Vagina (tissue), 2 donors: ENCODE data around the gene MKI67. TPM values are rescaled to one million over a fixed set of nuclear protein-coding genes. Genes with fewer than 3 reads are reported as not detected.

ENCODE experiments used
- DNase-seq, 2 donors: peaks; one replicate each; pipeline ENCODE4 v3.0.0-alpha.2; 2017; ENCODE audit errors: extremely low spot score in 2 of 2
- H3K27ac ChIP-seq: fragments of 200-600 bp; sonication (generic); one replicate; pipeline ENCODE4 v1.5.1; 2019
- H3K27me3 ChIP-seq: fragments of 200-600 bp; sonication (generic); one replicate; pipeline ENCODE4 v1.5.1; 2019
- H3K36me3 ChIP-seq, 2 donors: fragments of 200-600 bp; sonication (generic); one replicate each; pipeline ENCODE4 v1.5.1; 2017 to 2019
- H3K4me1 ChIP-seq: fragments of 200-600 bp; sonication (generic); one replicate; pipeline ENCODE4 v1.5.1; 2019
- H3K4me3 ChIP-seq, 2 donors: fragments of 200-600 bp; sonication (generic); 1 replicate in 1 of 2; 2 replicates in 1 of 2; pipeline ENCODE4 v1.5.1; 2016 to 2019
- H3K9me3 ChIP-seq: fragments of 200-600 bp; sonication (generic); one replicate; pipeline ENCODE4 v1.5.1; 2019
- POLR2A ChIP-seq, 2 donors: fragments of 450-650 bp; IDR thresholded peaks; one replicate each; pipeline ENCODE4 v1.6.1; 2017; ENCODE audit warnings: antibody characterized with exemption in 2 of 2, mild to moderate bottlenecking in 2 of 2, moderate library complexity in 2 of 2
- POLR2AphosphoS5 ChIP-seq, 2 donors: sonication (generic); formaldehyde crosslinking; IDR thresholded peaks; one replicate each; pipeline ENCODE4 v1.9.0; 2017; ENCODE audit warnings: antibody characterized with exemption in 2 of 2, mild to moderate bottlenecking in 2 of 2, low read depth in 1 of 2; ENCODE audit not compliant: insufficient read depth in 1 of 2
- intact Hi-C: fragments of 100-400 bp; cut with DNase I; formaldehyde crosslinking; loops from one replicate; pipeline ENCODE4 v1.15.1; 2023
- total RNA-seq: library from RNA; depleted of rRNA; stranded (reverse); fragments of >200 nt; gene quantifications from one replicate; pipeline ENCODE4 v1.2.3, GENCODE V29; 2016
- TF ChIP-seq, protein P1 (sequence below), 3 experiments: fragments of 450-650 bp in 2 of 3; fragments of 200-600 bp in 1 of 3; sonication (generic) in 1 of 3; IDR thresholded peaks; one replicate each; pipeline ENCODE4 v1.5.1; 2017 to 2019; ENCODE audit warnings: antibody characterized with exemption in 3 of 3, mild to moderate bottlenecking in 2 of 3, moderate library complexity in 2 of 3

The MKI67 gene
- total RNA-seq, 1 donor from 2014 or later, result 11.5 TPM

DNA sequence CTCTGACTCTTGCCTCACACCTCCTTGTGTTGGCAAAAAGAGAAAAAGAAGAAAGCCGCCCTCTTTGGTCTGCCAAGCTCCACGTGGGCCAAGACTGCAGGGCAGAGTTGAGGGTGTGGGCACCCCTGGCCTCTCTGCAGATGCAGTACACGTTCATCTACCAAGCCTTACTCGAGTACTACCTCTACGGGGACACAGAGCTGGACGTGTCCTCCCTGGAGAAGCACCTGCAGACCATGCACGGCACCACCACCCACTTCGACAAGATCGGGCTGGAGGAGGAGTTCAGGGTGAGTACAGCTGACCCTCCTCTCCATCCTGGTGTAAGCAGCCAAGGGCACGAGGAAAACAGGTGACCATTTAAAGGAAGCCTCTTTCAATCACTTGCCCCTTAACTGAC is 56.1 kb downstream of the MKI67 start:
- intact Hi-C loops, result no loop called here
- H3K9me3 ChIP-seq, result no peaks in the 10 kb centered on the region
- no peaks in the 10 kb centered on the region for H3K27me3 ChIP-seq
- H3K4me1 ChIP-seq, result peaks cover 7% of the 10 kb centered on the region
- peaks cover 0 to 3% of the 10 kb centered on the region in 2 donors for H3K36me3 ChIP-seq
- TF ChIP-seq POLR2AphosphoS5 (IDR thresholded peaks at IDR 0.05; ENCODE audit: insufficient read depth in 1 of 2, low read depth in 1 of 2) (no peak), POLR2A (IDR thresholded peaks at IDR 0.05) (no peak)
- TF ChIP-seq, protein P1, sequence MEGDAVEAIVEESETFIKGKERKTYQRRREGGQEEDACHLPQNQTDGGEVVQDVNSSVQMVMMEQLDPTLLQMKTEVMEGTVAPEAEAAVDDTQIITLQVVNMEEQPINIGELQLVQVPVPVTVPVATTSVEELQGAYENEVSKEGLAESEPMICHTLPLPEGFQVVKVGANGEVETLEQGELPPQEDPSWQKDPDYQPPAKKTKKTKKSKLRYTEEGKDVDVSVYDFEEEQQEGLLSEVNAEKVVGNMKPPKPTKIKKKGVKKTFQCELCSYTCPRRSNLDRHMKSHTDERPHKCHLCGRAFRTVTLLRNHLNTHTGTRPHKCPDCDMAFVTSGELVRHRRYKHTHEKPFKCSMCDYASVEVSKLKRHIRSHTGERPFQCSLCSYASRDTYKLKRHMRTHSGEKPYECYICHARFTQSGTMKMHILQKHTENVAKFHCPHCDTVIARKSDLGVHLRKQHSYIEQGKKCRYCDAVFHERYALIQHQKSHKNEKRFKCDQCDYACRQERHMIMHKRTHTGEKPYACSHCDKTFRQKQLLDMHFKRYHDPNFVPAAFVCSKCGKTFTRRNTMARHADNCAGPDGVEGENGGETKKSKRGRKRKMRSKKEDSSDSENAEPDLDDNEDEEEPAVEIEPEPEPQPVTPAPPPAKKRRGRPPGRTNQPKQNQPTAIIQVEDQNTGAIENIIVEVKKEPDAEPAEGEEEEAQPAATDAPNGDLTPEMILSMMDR (IDR thresholded peaks at IDR 0.05), result no peak
- no peak overlapping the region for H3K27ac ChIP-seq
- no peak for DNase-seq
- no peak overlapping the region for H3K4me3 ChIP-seq

GRCh38 chr10:128069351-128070051 is 56.7 kb downstream of the MKI67 start:
- Histone ChIP-seq H3K4me1 (peaks cover 14% of the 10 kb centered on the region), H3K36me3 (peaks cover 0 to 3% of the 10 kb centered on the region in 2 donors), H3K27me3 (no peaks in the 10 kb centered on the region), H3K27ac (no peak overlapping the region), H3K9me3 (no peaks in the 10 kb centered on the region), H3K4me3 (no peak overlapping the region)
- TF ChIP-seq POLR2A (IDR thresholded peaks at IDR 0.05) (no peak), POLR2AphosphoS5 (IDR thresholded peaks at IDR 0.05; ENCODE audit: insufficient read depth in 1 of 2, low read depth in 1 of 2) (peak in 1 of 2 donors; percentile 15)
- TF ChIP-seq, protein P1 (IDR thresholded peaks at IDR 0.05), result peak; percentile 55 to 87 (median 81)
- no peak for DNase-seq
- intact Hi-C loops, result no loop called here

DNA sequence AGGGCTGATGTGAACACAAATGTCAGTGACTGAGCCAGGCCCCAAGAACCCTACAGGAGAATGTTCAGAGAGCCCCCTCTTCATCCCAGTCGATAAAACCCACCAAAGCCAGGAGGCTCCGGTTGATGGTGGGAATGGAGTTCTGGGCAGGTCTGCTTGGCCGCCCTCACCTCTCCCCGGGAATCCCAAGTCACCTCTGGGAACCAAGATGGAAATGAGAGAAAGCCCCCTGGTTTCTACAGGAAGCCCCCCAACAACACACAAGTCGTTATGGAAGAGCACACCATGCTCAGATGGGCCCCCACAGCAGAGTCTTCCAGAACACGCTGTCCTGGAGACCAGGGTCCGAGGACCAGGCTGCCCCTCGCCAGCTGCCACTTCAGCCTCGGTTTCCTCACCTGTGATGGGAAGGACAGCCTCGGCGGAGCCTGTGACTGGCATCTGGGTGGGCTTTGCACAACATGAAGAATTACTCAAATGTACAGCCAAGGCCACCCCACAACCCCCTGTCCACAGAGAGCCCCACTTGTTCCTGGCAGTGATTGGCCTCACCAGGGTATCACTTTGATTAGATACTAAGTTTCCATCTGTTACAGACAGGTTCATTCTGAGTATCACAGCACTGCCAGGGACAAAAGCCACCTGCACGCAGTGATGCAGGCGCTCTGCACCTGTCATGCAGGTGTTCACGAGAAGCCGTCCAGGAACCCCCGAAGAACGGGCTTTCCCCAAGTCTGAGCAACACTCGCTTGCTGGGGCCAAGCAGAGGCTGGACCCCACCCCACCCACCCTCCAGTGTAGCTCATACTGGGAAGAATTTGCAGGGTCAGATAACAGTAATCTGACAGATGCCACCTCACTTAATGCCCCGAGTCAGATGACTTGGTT is 57.6 kb downstream of the MKI67 start:
- intact Hi-C loops, result no loop called here
- Histone ChIP-seq H3K27me3 (no peaks in the 10 kb centered on the region), H3K9me3 (no peaks in the 10 kb centered on the region), H3K27ac (no peak overlapping the region), H3K4me3 (no peak overlapping the region), H3K4me1 (peaks cover 22% of the 10 kb centered on the region), H3K36me3 (peaks cover 0 to 3% of the 10 kb centered on the region in 2 donors)
- TF ChIP-seq, protein P1 (IDR thresholded peaks at IDR 0.05), result no peak
- TF ChIP-seq POLR2A (IDR thresholded peaks at IDR 0.05), result no peak
- TF ChIP-seq POLR2AphosphoS5 (IDR thresholded peaks at IDR 0.05; ENCODE audit: insufficient read depth in 1 of 2, low read depth in 1 of 2), result no peak
- no peak for DNase-seq

- peaks cover 0 to 3% of the 10 kb centered on the region in 2 donors for H3K36me3 ChIP-seq
- TF ChIP-seq, protein P1 (IDR thresholded peaks at IDR 0.05), result no peak
- TF ChIP-seq POLR2AphosphoS5 (IDR thresholded peaks at IDR 0.05; ENCODE audit: insufficient read depth in 1 of 2, low read depth in 1 of 2) (no peak), POLR2A (IDR thresholded peaks at IDR 0.05) (no peak)
- peaks cover 26% of the 10 kb centered on the region for H3K4me1 ChIP-seq
- no peaks in the 10 kb centered on the region for H3K9me3 ChIP-seq
- no peak for DNase-seq
- no peak overlapping the region for H3K4me3 ChIP-seq
- H3K27me3 ChIP-seq, result no peaks in the 10 kb centered on the region
- intact Hi-C loops, result no loop called here
- no peak overlapping the region for H3K27ac ChIP-seq
Observed at GRCh38 chr10:128067691-128068397, 58.4 kb downstream of the MKI67 start.
